WI38 (cell line): ENCODE results near the gene GATB.

Experiments used
- H3K4me3 ChIP-seq: 2 replicates; pipeline ENCODE4 v1.5.1; 2011; ENCODE audit warnings: low read depth, mild to moderate bottlenecking, control low read depth, low read length
- TF ChIP-seq, protein P1 (sequence below): IDR thresholded peaks from 2 replicates; pipeline ENCODE4 v1.5.1; 2012; ENCODE audit warnings: low read depth, mild to moderate bottlenecking, control low read depth, low read length

Gene GATB

DNA sequence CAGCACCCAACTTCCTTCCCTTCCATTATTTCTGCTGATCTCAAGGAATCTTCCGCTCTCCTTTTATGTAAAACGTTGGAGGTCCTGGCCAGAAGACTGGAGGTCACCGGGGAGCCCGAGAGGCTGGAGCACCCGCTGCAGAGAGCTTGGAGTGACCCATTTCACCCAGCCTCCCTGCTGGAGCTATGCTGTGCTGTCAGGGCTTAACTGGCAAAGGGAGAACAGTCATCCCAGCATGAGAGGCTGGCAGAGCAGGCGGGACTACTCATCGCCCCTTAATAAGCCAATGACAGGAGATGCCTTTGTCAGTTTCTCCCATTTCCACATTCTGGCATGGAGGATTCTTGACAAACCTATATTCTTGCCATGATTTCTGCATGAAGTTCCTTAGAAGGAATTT, 98.9 kb downstream of the GATB start:
- TF ChIP-seq, protein P1, sequence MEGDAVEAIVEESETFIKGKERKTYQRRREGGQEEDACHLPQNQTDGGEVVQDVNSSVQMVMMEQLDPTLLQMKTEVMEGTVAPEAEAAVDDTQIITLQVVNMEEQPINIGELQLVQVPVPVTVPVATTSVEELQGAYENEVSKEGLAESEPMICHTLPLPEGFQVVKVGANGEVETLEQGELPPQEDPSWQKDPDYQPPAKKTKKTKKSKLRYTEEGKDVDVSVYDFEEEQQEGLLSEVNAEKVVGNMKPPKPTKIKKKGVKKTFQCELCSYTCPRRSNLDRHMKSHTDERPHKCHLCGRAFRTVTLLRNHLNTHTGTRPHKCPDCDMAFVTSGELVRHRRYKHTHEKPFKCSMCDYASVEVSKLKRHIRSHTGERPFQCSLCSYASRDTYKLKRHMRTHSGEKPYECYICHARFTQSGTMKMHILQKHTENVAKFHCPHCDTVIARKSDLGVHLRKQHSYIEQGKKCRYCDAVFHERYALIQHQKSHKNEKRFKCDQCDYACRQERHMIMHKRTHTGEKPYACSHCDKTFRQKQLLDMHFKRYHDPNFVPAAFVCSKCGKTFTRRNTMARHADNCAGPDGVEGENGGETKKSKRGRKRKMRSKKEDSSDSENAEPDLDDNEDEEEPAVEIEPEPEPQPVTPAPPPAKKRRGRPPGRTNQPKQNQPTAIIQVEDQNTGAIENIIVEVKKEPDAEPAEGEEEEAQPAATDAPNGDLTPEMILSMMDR: no peak
- no peak overlapping the region for H3K4me3 ChIP-seq

DNA sequence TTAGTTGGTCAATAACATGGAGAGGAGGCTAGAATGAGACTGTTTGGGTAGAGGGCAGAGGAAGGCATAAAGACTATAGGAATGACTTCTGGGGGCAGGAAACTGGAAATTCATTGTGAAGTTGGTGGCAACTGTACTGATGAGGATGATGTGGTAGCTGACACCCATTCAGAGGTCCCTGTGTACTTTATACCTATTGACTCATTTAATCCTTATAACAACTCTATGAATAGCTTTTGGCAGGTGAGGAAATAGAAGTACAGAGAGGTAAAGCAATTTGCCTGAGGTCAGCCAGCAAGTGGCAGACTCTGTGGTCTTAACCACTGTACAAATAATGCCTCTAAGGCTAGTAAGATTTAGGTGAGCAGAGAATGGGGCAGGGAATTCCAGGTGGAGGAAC, 100.1 kb downstream of the GATB start:
- no peak overlapping the region for H3K4me3 ChIP-seq
- TF ChIP-seq, protein P1: no peak

DNA sequence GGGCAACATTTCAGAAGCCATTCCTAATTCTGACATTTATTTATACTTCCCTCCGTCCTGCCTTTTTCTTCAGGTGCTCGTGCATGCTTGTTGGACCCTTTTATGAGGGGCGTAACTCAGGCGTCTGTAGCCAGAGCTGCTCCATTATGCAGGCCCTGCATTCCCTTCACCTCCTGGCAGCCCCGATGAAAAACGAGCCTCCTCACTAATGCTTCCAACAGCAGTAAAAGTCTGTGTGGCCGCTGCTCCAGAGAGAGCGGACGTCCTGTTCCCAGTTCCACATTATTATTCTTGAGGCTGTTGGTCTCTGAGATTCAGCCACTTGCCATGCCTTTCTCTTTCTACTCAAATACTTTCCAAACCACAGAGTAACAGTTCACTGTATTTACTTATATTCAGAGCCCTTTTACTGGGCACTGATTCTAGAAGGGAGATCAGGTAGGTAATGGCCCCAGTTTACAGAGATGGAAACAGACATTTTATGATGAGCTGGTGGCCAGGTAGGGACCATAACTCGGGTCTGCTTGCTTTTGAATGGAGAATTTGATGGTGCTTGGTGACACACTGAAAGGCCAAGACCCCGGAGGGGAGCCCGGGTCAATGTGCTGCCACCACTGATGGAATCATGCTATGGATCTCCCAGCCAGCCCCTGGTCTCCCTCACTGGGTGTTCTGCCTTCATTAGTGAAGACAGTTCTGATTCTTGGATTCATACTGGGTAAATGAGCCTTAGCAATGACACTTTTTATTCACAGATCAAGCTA, 101.0 kb downstream of the GATB start:
- H3K4me3 ChIP-seq: no peak overlapping the region
- TF ChIP-seq, protein P1: no peak

DNA sequence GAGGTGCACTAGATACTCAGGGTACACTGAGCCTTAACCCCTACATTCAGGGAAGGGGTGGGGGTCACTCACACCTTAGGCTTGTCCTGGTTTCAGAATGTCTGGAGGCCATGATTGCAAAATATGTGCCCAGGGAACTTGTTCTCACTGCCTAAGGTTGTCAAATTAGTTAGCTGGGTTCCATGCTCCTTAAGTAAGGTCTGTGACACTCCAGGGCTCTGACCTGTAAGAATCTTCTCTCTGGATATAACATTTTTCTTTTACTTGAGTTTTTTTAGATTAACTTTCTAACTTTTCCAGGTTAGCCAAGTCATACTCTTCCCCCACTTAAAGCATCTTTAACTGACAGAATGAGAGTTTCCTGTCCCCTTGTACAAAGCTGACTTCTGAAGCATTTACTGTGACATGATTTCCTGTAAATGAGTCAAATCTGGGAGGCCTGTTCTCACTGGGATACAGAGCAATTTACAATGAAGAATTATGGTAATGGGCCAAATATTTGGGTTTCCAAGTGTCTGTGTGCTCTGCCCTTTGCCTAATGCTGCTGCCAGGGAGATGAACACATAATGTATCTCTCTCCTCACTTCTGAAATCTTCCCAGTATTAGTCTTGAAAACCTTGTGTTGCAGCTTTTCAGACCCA, 101.7 kb downstream of the GATB start:
- H3K4me3 ChIP-seq: no peak overlapping the region
- TF ChIP-seq, protein P1: no peak

DNA sequence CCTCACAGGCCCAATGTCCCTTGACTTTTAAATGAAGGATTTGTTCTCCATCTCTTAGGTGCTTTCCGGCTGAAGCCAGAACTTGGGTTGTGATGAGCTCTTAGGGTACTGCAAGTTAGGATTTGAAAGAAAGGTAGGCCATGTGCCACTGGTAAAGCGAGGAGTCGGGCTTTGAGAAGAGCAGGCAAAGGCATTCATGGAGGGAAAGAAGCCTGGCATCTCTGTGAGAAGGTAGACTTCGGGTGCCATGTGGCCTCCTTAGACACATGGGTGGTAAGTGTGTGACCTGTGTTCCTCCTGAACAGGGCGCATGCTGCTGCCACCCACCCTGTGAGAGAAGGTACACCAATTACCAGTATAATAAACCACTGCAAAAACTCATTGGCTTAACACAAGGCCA, 102.9 kb downstream of the GATB start:
- TF ChIP-seq, protein P1: no peak

DNA sequence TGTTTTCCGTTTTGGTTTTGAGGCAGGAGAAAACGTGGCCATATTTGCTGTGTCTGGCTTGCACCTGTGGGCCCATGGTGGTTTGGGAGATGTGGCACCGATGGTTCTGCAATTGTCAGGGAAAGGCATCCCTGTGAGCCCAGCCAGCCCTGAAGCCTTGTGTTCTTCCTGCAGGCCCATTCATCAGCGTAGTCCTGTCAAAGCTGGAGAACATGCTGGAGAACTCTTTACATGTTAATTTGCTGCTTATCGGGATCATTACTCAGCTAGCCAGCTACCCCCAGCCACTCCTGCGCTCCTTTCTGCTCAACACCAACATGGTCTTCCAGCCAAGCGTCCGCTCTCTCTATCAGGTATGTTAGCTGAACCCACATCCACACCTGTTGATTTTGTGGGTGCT, 104.7 kb downstream of the GATB start:
- H3K4me3 ChIP-seq: no peak overlapping the region
- TF ChIP-seq, protein P1: no peak

More for the DNA sequence above, 102.9 kb downstream of the GATB start:
- no peak overlapping the region for H3K4me3 ChIP-seq

DNA sequence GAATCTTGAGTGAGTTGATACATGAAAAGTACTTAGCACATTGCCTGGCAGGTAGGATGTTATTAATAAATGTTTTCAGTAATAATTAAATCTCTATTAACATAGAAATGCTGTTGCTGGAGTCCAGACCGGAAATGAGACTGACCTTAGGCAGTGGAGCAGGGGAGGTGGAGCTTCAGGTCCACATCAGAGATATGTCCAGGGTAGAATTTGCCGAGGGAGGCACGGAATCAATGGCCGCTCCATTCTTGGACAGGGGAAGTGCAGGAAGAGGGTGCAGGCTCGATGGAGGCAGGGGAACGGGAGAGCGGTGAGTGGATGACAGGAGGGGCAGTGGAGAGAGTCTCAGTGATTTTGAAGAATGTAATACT, 107.3 kb downstream of the GATB start:
- H3K4me3 ChIP-seq: no peak overlapping the region
- TF ChIP-seq, protein P1: no peak
